HCT116 (cell line): ENCODE results near the gene SHC1. TPM values are rescaled to one million over a fixed set of nuclear protein-coding genes. Genes with fewer than 3 reads are reported as not detected.

Source experiments
- ATAC-seq: fragments of 200-7000 bp; cut with Tn5 transposase; 2 replicates; pipeline ENCODE4 v1.9.1; 2020; ENCODE audit warnings: mild to moderate bottlenecking, moderate library complexity
- BruUV-seq: library from RNA; stranded (reverse); fragments of 400-500 nt; replicated peaks from 2 replicates; lab custom pipeline; 2021; lab: Mats Ljungman, UMichigan
- CTCF ChIA-PET: fragments of 300-600 bp; sonication (Branson Sonifier 250); formaldehyde crosslinking; loops from one replicate; lab custom pipeline; 2021; ENCODE audit warnings: antibody characterized with exemption; lab: Charles Lee
- POLR2A ChIA-PET: fragments of 300-600, 350-600 bp; sonication (Branson Sonifier 250); formaldehyde crosslinking; loops from one replicate; lab custom pipeline; 2021; ENCODE audit warnings: antibody characterized with exemption; lab: Charles Lee
- RAD21 ChIA-PET, 2 experiments: fragments of 300-600 bp; sonication (Branson Sonifier 250); formaldehyde crosslinking; loops; one replicate each; lab custom pipeline; 2023; ENCODE audit warnings: low total read pairs in 2 of 2; ENCODE audit not compliant: uncharacterized antibody in 2 of 2, unreplicated experiment in 2 of 2, low non-redundant PET in 1 of 2; lab: Charles Lee
- DNase-seq: peaks from one replicate; pipeline ENCODE4 v3.0.0-alpha.2; 2010; ENCODE audit warnings: low read depth, low spot score
- H2AFZ ChIP-seq: fragments of 200-600 bp; shearing (Covaris generic), sonication (generic); 2 replicates; pipeline ENCODE4 v1.6.1; 2017; ENCODE audit warnings: low read depth, mixed run types, mixed read lengths, antibody characterized with exemption, low read length; ENCODE audit not compliant: poor library complexity, severe bottlenecking
- H3K27ac ChIP-seq: 2 replicates; pipeline ENCODE4 v1.5.1; 2012; ENCODE audit warnings: low read depth, low read length
- H3K27me3 ChIP-seq: fragments of 200-600 bp; sonication (generic); 2 replicates; pipeline ENCODE4 v1.6.1; 2016; ENCODE audit warnings: mixed run types, low read length, mixed read lengths; ENCODE audit not compliant: insufficient read depth
- H3K36me3 ChIP-seq, 2 experiments: fragments of 200-500 bp in 1 of 2; fragments of 200-600 bp in 1 of 2; sonication (Bioruptor generic) in 1 of 2; sonication (generic) in 1 of 2; 2 replicates each; pipeline versions ENCODE4 v1.5.1 to v1.6.1; 2014 to 2016; ENCODE audit warnings: low read length in 2 of 2, inconsistent platforms in 1 of 2, mixed read lengths in 1 of 2, mixed run types in 1 of 2; ENCODE audit not compliant: insufficient read depth in 2 of 2, control insufficient read depth in 1 of 2
- H3K4me1 ChIP-seq, 2 experiments: fragments of 200-600 bp in 1 of 2; sonication (generic) in 1 of 2; 2 replicates each; pipeline versions ENCODE4 v1.5.1 to v1.6.1; 2012 to 2017; ENCODE audit warnings: low read length in 2 of 2, inconsistent platforms in 1 of 2, mild to moderate bottlenecking in 1 of 2, mixed read lengths in 1 of 2, mixed run types in 1 of 2, moderate library complexity in 1 of 2; ENCODE audit not compliant: insufficient read depth in 2 of 2, control insufficient read depth in 1 of 2
- H3K4me2 ChIP-seq: fragments of 200-600 bp; sonication (generic); 2 replicates; pipeline ENCODE4 v1.6.1; 2017; ENCODE audit warnings: mixed run types, low read length, mixed read lengths
- H3K4me3 ChIP-seq, 2 experiments: fragments of 200-600 bp in 1 of 2; sonication (generic) in 1 of 2; replicated peaks in 1 of 2; 2 replicates each; pipeline ENCODE4 v1.5.1; 2011 to 2016; ENCODE audit warnings: low read length in 2 of 2, control low read depth in 1 of 2, low read depth in 1 of 2, mild to moderate bottlenecking in 1 of 2, mixed read lengths in 1 of 2, mixed run types in 1 of 2
- H3K79me2 ChIP-seq: fragments of 200-600 bp; sonication (generic); 2 replicates; pipeline ENCODE4 v1.6.1; 2017; ENCODE audit warnings: mild to moderate bottlenecking, mixed run types, low read length, moderate library complexity, mixed read lengths; ENCODE audit not compliant: insufficient read depth
- H3K9ac ChIP-seq: fragments of 200-600 bp; sonication (generic); 2 replicates; pipeline ENCODE4 v1.6.1; 2016; ENCODE audit warnings: low read length, mixed read lengths
- H3K9me2 ChIP-seq: fragments of 200-600 bp; sonication (generic), shearing (Covaris generic); 2 replicates; pipeline ENCODE4 v1.6.1; 2017; ENCODE audit warnings: mixed run types, mild to moderate bottlenecking, moderate library complexity; ENCODE audit not compliant: insufficient read depth
- H3K9me3 ChIP-seq, 2 experiments: fragments of 200-500 bp in 1 of 2; fragments of 200-600 bp in 1 of 2; sonication (Bioruptor generic) in 1 of 2; sonication (generic) in 1 of 2; 2 replicates each; pipeline ENCODE4 v1.6.1; 2014 to 2017; ENCODE audit warnings: low read length in 2 of 2, mixed read lengths in 2 of 2, inconsistent platforms in 1 of 2, low read depth in 1 of 2, mild to moderate bottlenecking in 1 of 2, mixed run types in 1 of 2, moderate library complexity in 1 of 2; ENCODE audit not compliant: control insufficient read depth in 1 of 2, insufficient read depth in 1 of 2
- H4K20me1 ChIP-seq: fragments of 200-600 bp; sonication (generic), shearing (Covaris generic); 2 replicates; pipeline ENCODE4 v1.6.1; 2017; ENCODE audit warnings: mixed run types, mild to moderate bottlenecking, moderate library complexity; ENCODE audit not compliant: insufficient read depth
- ELF1 ChIP-seq: IDR thresholded peaks from 2 replicates; pipeline ENCODE4 v1.6.1; 2012; ENCODE audit warnings: low read depth, borderline replicate concordance
- EZH2phosphoT487 ChIP-seq: fragments of 200-600 bp; IDR thresholded peaks from 2 replicates; pipeline ENCODE4 v1.6.1; 2018; ENCODE audit warnings: antibody characterized with exemption, borderline replicate concordance
- FOSL1 ChIP-seq: IDR thresholded peaks from 2 replicates; pipeline ENCODE4 v1.6.1; 2012; ENCODE audit warnings: low read depth
- POLR2AphosphoS5 ChIP-seq: IDR thresholded peaks from 2 replicates; pipeline ENCODE4 v1.6.1; 2011; ENCODE audit warnings: mild to moderate bottlenecking, low read depth, low read length, moderate library complexity
- RAD21 ChIP-seq: IDR thresholded peaks from 2 replicates; pipeline ENCODE4 v1.6.1; 2012; ENCODE audit warnings: low read depth, mild to moderate bottlenecking
- YY1 ChIP-seq: IDR thresholded peaks from 2 replicates; pipeline ENCODE4 v1.6.1; 2011; ENCODE audit warnings: low read length, low read depth, moderate library complexity, mild to moderate bottlenecking; ENCODE audit not compliant: insufficient replicate concordance; ENCODE audit errors: extremely low read depth
- intact Hi-C: fragments of 100-400 bp; cut with micrococcal nuclease; formaldehyde crosslinking; loops from 2 replicates; pipeline ENCODE4 v1.10.0; 2022
- total RNA-seq: library from RNA; stranded (reverse); gene quantifications from one replicate; pipeline ENCODE4 v1.2.1, GENCODE V29; 2021; ENCODE audit not compliant: unreplicated experiment
- TF ChIP-seq, protein P1 (sequence below), 3 experiments: fragments of 200-600 bp in 1 of 3; sonication (generic) in 1 of 3; IDR thresholded peaks in 2 of 3; conservative IDR thresholded peaks in 1 of 3; 2 replicates each; pipeline ENCODE4 v1.5.1; 2012 to 2017; ENCODE audit warnings: low read depth in 2 of 3, low read length in 2 of 3, antibody characterized with exemption in 1 of 3, borderline replicate concordance in 1 of 3, control low read depth in 1 of 3, mild to moderate bottlenecking in 1 of 3, mixed read lengths in 1 of 3, mixed run types in 1 of 3, moderate library complexity in 1 of 3; ENCODE audit not compliant: insufficient read depth in 1 of 3

Gene SHC1
- total RNA-seq, 1 experiment from 2014 or later, result 148 TPM

GRCh38 chr1:154960446-154961136 lies 10.0 kb downstream of the SHC1 start:
- ChIA-PET POLR2A (interaction anchor here (0.5 to 2.4 kb wide), 4 partner anchors 12 to 413 kb away, joined by 3 to 38 read pairs (median 4); partner anchors contain the start of genes CKS1B, KCNN3 and SHC1), RAD21 (interaction anchor here (0.7 to 1.2 kb wide), 3 partner anchors 16 to 39 kb away, joined by 4 to 5 read pairs (median 5); no protein-coding TSS in a partner anchor), CTCF (interaction anchor here (1.0 to 2.5 kb wide), 4 partner anchors 10 to 401 kb away, joined by 3 to 15 read pairs (median 8); partner anchors contain the start of gene SHC1)
- Histone ChIP-seq H3K79me2 (peaks cover 19% of the 10 kb centered on the region), H3K36me3 (peaks cover 16 to 32% of the 10 kb centered on the region in 2 experiments; a peak in 3 of 4 replicates), H3K4me2 (peak overlapping the region; percentile 82), H3K9me2 (no peaks in the 10 kb centered on the region), H3K4me1 (peaks cover 23 to 55% of the 10 kb centered on the region in 2 experiments), H3K9me3 (no peaks in the 10 kb centered on the region), H3K9ac (peak overlapping the region; percentile 78), H3K27ac (peak overlapping the region; percentile 92), H4K20me1 (no peaks in the 10 kb centered on the region), H2AFZ (no peak overlapping the region), H3K27me3 (no peaks in the 10 kb centered on the region), H3K4me3 (peak overlapping the region; percentile 64 to 80)
- no peak for TF ChIP-seq YY1
- TF ChIP-seq POLR2AphosphoS5, result no peak
- no peak for TF ChIP-seq RAD21
- TF ChIP-seq ELF1, result no peak; the same call in 1 of the 2 replicates
- DNase-seq, result no peak
- BruUV-seq, result TSS peak; percentile 58
- intact Hi-C loops, result loop anchor here (5.0 kb wide), 1 partner anchor 37 kb away; no protein-coding TSS in a partner anchor
- no peak for ATAC-seq

DNA sequence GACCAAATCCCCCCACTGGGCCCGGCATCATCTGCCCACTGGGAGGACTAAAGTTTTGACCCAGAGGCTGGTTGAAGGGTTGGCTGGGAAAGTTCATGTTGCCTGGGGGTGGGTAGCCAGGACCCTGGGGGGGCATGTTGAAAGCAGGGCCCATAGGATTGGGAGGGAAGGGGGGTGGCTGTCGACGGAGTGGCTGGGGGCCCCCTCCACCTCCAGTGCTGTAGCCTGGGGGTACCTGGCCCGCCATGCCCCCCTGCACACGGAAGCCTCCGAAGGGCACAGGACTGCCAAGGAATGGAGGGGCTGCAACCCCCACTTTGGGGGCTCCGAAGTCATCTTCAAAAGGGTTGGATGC lies 11.1 kb downstream of the SHC1 start:
- H4K20me1 ChIP-seq, result no peaks in the 10 kb centered on the region
- H3K4me2 ChIP-seq, result no peak overlapping the region
- no TSS peak for BruUV-seq
- peaks cover 27 to 57% of the 10 kb centered on the region in 2 experiments for H3K4me1 ChIP-seq
- H2AFZ ChIP-seq, result no peak overlapping the region
- CTCF ChIA-PET, result no interaction called here
- ATAC-seq (no peak), DNase-seq (no peak)
- H3K27ac ChIP-seq, result no peak overlapping the region
- intact Hi-C loops, result no loop called here
- RAD21 ChIA-PET, result no interaction called here
- TF ChIP-seq EZH2phosphoT487 (no peak), POLR2AphosphoS5 (no peak), FOSL1 (no peak)
- TF ChIP-seq, protein P1, sequence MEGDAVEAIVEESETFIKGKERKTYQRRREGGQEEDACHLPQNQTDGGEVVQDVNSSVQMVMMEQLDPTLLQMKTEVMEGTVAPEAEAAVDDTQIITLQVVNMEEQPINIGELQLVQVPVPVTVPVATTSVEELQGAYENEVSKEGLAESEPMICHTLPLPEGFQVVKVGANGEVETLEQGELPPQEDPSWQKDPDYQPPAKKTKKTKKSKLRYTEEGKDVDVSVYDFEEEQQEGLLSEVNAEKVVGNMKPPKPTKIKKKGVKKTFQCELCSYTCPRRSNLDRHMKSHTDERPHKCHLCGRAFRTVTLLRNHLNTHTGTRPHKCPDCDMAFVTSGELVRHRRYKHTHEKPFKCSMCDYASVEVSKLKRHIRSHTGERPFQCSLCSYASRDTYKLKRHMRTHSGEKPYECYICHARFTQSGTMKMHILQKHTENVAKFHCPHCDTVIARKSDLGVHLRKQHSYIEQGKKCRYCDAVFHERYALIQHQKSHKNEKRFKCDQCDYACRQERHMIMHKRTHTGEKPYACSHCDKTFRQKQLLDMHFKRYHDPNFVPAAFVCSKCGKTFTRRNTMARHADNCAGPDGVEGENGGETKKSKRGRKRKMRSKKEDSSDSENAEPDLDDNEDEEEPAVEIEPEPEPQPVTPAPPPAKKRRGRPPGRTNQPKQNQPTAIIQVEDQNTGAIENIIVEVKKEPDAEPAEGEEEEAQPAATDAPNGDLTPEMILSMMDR (IDR thresholded peaks at IDR 0.05 in 2 of 3, conservative IDR thresholded peaks at IDR 0.05 in 1 of 3; ENCODE audit: borderline replicate concordance in 1 of 3, insufficient read depth in 1 of 3, low read depth in 2 of 3, low read length in 2 of 3), result no peak
- no peak overlapping the region for H3K4me3 ChIP-seq
- no peak overlapping the region for H3K9ac ChIP-seq
- no peaks in the 10 kb centered on the region for H3K9me3 ChIP-seq
- H3K9me2 ChIP-seq, result no peaks in the 10 kb centered on the region
- POLR2A ChIA-PET, result no interaction called here
- H3K27me3 ChIP-seq, result no peaks in the 10 kb centered on the region
- peaks cover 13 to 22% of the 10 kb centered on the region in 2 experiments; a peak in 2 of 4 replicates for H3K36me3 ChIP-seq
- peaks cover 19% of the 10 kb centered on the region for H3K79me2 ChIP-seq
